K562 (cell line): ENCODE results near the gene DACT1. TPM values are rescaled to one million over a fixed set of nuclear protein-coding genes. Genes with fewer than 3 reads are reported as not detected.

Source experiments
- ATAC-seq: fragments of 200-7000 bp; cut with Tn5 transposase; 3 replicates; pipeline ENCODE4 v1.9.1; 2020; ENCODE audit warnings: moderate library complexity
- BruUV-seq: library from RNA; stranded (reverse); fragments of 400-500 nt; replicated peaks from 2 replicates; lab custom pipeline; 2021; lab: Mats Ljungman, UMichigan
- CTCF ChIA-PET: fragments of 300-600 bp; formaldehyde crosslinking; extraction: SDS; loops from one replicate; lab custom pipeline; 2021; ENCODE audit warnings: low intra/inter-chr PET ratio; lab: Yijun Ruan, JAX
- POLR2A ChIA-PET: fragments of 300-600, 350-650 bp; sonication (Branson Sonifier 250); formaldehyde crosslinking; extraction: SDS; loops from one replicate; lab custom pipeline; 2021; ENCODE audit warnings: antibody characterized with exemption, inconsistent platforms; lab: Yijun Ruan, JAX
- DNase-seq, 4 experiments: peaks; one replicate each; pipeline versions ENCODE4 v3.0.0 to v3.0.0-alpha.2; 2011 to 2018; ENCODE audit warnings: low spot score in 3 of 4, mixed read lengths in 3 of 4; ENCODE audit errors: extremely low read depth in 1 of 4
- FAIRE-seq: peaks from 2 replicates; lab custom pipeline; 2011; peaks lifted over from hg19 to GRCh38; lab: Jason Lieb, UNC
- H2AFZ ChIP-seq: 2 replicates; pipeline ENCODE4 v1.6.0; 2011; ENCODE audit warnings: low read depth, low read length, control low read depth, inconsistent platforms
- H3K27ac ChIP-seq: fragments of 200-600 bp; 3 replicates; pipeline ENCODE4 v1.8.0; 2011; ENCODE audit warnings: low read depth, mild to moderate bottlenecking, control low read depth, inconsistent platforms, low read length, moderate library complexity, mixed read lengths; ENCODE audit errors: extremely low read depth
- H3K27me3 ChIP-seq, 2 experiments: fragments of 300-600 bp in 1 of 2; 2 replicates in 1 of 2; 3 replicates in 1 of 2; pipeline versions ENCODE4 v1.6.0 to v1.8.0; 2011; ENCODE audit warnings: inconsistent platforms in 2 of 2, low read length in 2 of 2, mild to moderate bottlenecking in 1 of 2, mixed read lengths in 1 of 2, moderate library complexity in 1 of 2; ENCODE audit not compliant: control insufficient read depth in 2 of 2, insufficient read depth in 2 of 2
- H3K36me3 ChIP-seq: fragments of 300-600 bp; 3 replicates; pipeline ENCODE4 v1.8.0; 2011; ENCODE audit warnings: mild to moderate bottlenecking, low read length, inconsistent platforms; ENCODE audit not compliant: control insufficient read depth, insufficient read depth
- H3K4me1 ChIP-seq, 2 experiments: fragments of 200-600 bp in 1 of 2; replicated peaks in 1 of 2; 2 replicates in 1 of 2; 3 replicates in 1 of 2; pipeline versions ENCODE4 v1.5.1 to v1.8.0; 2011; ENCODE audit warnings: inconsistent platforms in 2 of 2, low read length in 2 of 2, mild to moderate bottlenecking in 1 of 2, mixed read lengths in 1 of 2, moderate library complexity in 1 of 2; ENCODE audit not compliant: control insufficient read depth in 2 of 2, insufficient read depth in 2 of 2
- H3K4me2 ChIP-seq: 2 replicates; pipeline ENCODE4 v1.6.1; 2011; ENCODE audit warnings: low read length, control low read depth, inconsistent platforms, mixed read lengths; ENCODE audit not compliant: insufficient read depth
- H3K4me3 ChIP-seq: fragments of 200-600 bp; sonication (generic), shearing (Covaris generic); 2 replicates; pipeline ENCODE4 v1.5.1; 2016; ENCODE audit warnings: control low read depth, inconsistent platforms
- H3K79me2 ChIP-seq: fragments of 200-600 bp; 3 replicates; pipeline ENCODE4 v1.8.0; 2011; ENCODE audit warnings: low read length, inconsistent platforms; ENCODE audit not compliant: control insufficient read depth, insufficient read depth
- H3K9ac ChIP-seq, 2 experiments: 2 replicates each; pipeline versions ENCODE4 v1.6.0 to v1.6.1; 2011; ENCODE audit warnings: low read depth in 2 of 2, low read length in 2 of 2, control low read depth in 1 of 2, inconsistent platforms in 1 of 2, mild to moderate bottlenecking in 1 of 2, mixed read lengths in 1 of 2; ENCODE audit not compliant: insufficient read depth in 1 of 2
- H3K9me1 ChIP-seq: one replicate; pipeline ENCODE4 v1.6.0; 2011; ENCODE audit warnings: inconsistent platforms, mild to moderate bottlenecking, low read length, moderate library complexity; ENCODE audit not compliant: control insufficient read depth, insufficient read depth
- H3K9me3 ChIP-seq: replicated peaks from 2 replicates; pipeline ENCODE4 v1.5.1; 2011; ENCODE audit warnings: low read depth, low read length, inconsistent platforms; ENCODE audit not compliant: control insufficient read depth, insufficient read depth
- H4K20me1 ChIP-seq: replicated peaks from 2 replicates; pipeline ENCODE4 v1.6.1; 2011; ENCODE audit warnings: low read length, inconsistent platforms, mixed read lengths; ENCODE audit not compliant: control insufficient read depth, insufficient read depth
- ASH1L ChIP-seq: fragments of 450-650 bp; IDR thresholded peaks from 2 replicates; pipeline ENCODE4 v1.6.1; 2018; ENCODE audit warnings: borderline replicate concordance, mild to moderate bottlenecking, low read depth; ENCODE audit not compliant: partially characterized antibody
- DDX20 ChIP-seq: fragments of 450-650 bp; IDR thresholded peaks from 2 replicates; pipeline ENCODE4 v1.6.1; 2016; ENCODE audit warnings: missing genetic modification characterization, low read depth, mild to moderate bottlenecking, missing compliant biosample characterization, moderate library complexity
- MYC ChIP-seq, 2 experiments: fragments of 250-450 bp in 1 of 2; sonication (Bioruptor Pico) in 1 of 2; IDR thresholded peaks; 2 replicates each; pipeline versions ENCODE4 v1.5.1 to v1.6.1; 2012 to 2021; ENCODE audit warnings: low read depth in 2 of 2, borderline replicate concordance in 1 of 2, improper control_type of control experiment in 1 of 2, low read length in 1 of 2, mild to moderate bottlenecking in 1 of 2, moderate library complexity in 1 of 2
- RAD21 ChIP-seq, 2 experiments: fragments of 250-450 bp in 1 of 2; fragments of 450-650 bp in 1 of 2; sonication (Bioruptor Pico) in 1 of 2; formaldehyde crosslinking in 1 of 2; IDR thresholded peaks in 1 of 2; conservative IDR thresholded peaks in 1 of 2; 2 replicates each; pipeline versions ENCODE4 v1.4.0 to v1.8.0; 2020 to 2022; ENCODE audit warnings: mild to moderate bottlenecking in 2 of 2, moderate library complexity in 1 of 2
- SMC3 ChIP-seq: conservative IDR thresholded peaks from 2 replicates; pipeline ENCODE4 v1.6.1; 2011; ENCODE audit warnings: low read depth, low read length, improper control_type of control experiment; ENCODE audit not compliant: insufficient read depth
- WGBS: fragments of 100-300 bp; shearing (Covaris generic); methylation state at CpG from one replicate; pipeline ENCODE4 v1.1.6; 2016; ENCODE audit warnings: low coverage, mixed read lengths; ENCODE audit not compliant: insufficient coverage; ENCODE audit errors: missing lambda C conversion rate; 5-methylcytosine and 5-hydroxymethylcytosine counted together
- in situ Hi-C: fragments of 300-500 bp; cut with MboI; formaldehyde crosslinking; loops from 4 replicates; pipeline ENCODE4 v1.15.0; 2018; ENCODE audit warnings: inconsistent platforms, mixed read lengths
- intact Hi-C: fragments of 100-400 bp; cut with micrococcal nuclease; formaldehyde crosslinking; loops from 2 replicates; pipeline ENCODE4 v1.14.2; 2022
- polyA plus RNA-seq, 8 experiments: library from polyadenylated mRNA; depleted of rRNA in 4 of 8; stranded (reverse) in 5 of 8; unstranded in 3 of 8; fragments of >200 nt; fragmentation: Nextera tagmentation in 2 of 8; fragmentation: Illumina TruSeq in 1 of 8; extraction: Ambion mirVana in 2 of 8; extraction: Trizol in 1 of 8; gene quantifications; 2 replicates each; pipeline versions ENCODE4 v1.2.1 to v1.2.3, GENCODE V29; 2011 to 2014; ENCODE audit warnings: inconsistent platforms in 1 of 8, missing spikeins in 1 of 8
- total RNA-seq, 7 experiments: library from RNA; depleted of rRNA in 6 of 7; stranded (reverse); fragments of >200 nt in 6 of 7; fragmentation: Illumina TruSeq in 2 of 7; extraction: Trizol in 2 of 7; gene quantifications; 2 replicates each; pipeline versions ENCODE4 v1.2.1 to v1.2.3, GENCODE V29; 2011 to 2021; ENCODE audit warnings: low replicate concordance in 1 of 7
- TF ChIP-seq, protein P1 (sequence below), 2 experiments: fragments of 450-650 bp; formaldehyde crosslinking in 1 of 2; IDR thresholded peaks; 2 replicates each; pipeline versions ENCODE4 v1.4.0 to v1.6.1; 2014 to 2020; ENCODE audit warnings: mild to moderate bottlenecking in 2 of 2, borderline replicate concordance in 1 of 2, low read depth in 1 of 2
- TF ChIP-seq, protein P2 (sequence below), 3 experiments: IDR thresholded peaks in 2 of 3; conservative IDR thresholded peaks in 1 of 3; 2 replicates each; pipeline ENCODE4 v1.5.1; 2011 to 2012; ENCODE audit warnings: low read length in 3 of 3, mild to moderate bottlenecking in 3 of 3, control low read depth in 2 of 3, improper control_type of control experiment in 1 of 3, inconsistent platforms in 1 of 3, low read depth in 1 of 3, mixed read lengths in 1 of 3, moderate library complexity in 1 of 3; ENCODE audit not compliant: insufficient read depth in 2 of 3

DACT1 gene
- total and polyA plus RNA-seq, 9 of the 15 experiments (the other 6 are each of a cell fraction or from before 2014, with no cell fraction given) = 0.07 to 0.30 (median 0.13) TPM

DNA sequence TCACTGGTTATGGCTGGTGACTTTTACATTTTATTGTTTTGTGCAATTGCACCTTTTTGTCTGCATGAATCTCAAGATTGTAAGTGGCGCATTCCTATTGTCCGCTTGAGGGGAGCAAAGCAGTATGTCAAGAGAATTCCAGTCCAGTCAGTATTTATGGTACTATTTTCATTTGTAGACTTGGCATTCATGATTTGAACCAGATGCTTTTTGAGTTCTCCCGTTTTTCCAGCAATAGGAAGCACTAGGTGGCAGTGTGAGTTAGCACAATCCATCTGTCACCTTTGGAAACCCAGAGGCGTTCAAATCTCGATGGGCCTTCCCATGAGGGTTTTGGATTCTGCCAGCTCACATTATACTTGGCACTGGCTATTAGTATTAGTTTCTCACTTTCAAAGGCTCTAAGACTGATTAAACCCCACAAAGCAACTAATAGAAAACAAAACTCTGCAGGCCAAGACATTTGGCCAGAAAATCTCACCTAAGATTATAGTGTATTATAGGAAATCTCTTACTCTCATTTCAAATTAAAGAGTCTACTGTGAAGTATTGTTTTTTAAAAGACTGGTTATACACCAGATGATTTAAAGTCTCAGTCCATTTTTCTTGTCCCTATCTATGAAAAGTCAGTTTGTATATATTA lies 2.2 kb downstream of the DACT1 start:
- no peak; the same call in 2 of the 3 replicates for ATAC-seq
- H3K4me1 ChIP-seq = peaks cover 0 to 15% of the 10 kb centered on the region in 2 experiments; a peak in 2 of 5 replicates
- peak in 2 of 4 experiments; percentile 13 to 17 for DNase-seq
- H3K9ac ChIP-seq = no peak overlapping the region
- ChIA-PET CTCF (interaction anchor here (0.6 kb wide), 1 partner anchor 233 kb away, joined by 3 read pairs; no protein-coding TSS in a partner anchor), POLR2A (no interaction called here)
- peaks cover 12 to 19% of the 10 kb centered on the region in 2 experiments; a peak in 4 of 5 replicates for H3K27me3 ChIP-seq
- no TSS peak for BruUV-seq
- WGBS = 19% methylated on average over 5 of the region's 5 CpGs
- no peak overlapping the region for H3K27ac ChIP-seq
- no peaks in the 10 kb centered on the region for H3K9me1 ChIP-seq
- TF ChIP-seq RAD21 (CRISPR knock-in tag; conservative IDR thresholded peaks at IDR 0.05 in 1 of 2, IDR thresholded peaks at IDR 0.05 in 1 of 2) (peak; percentile 33 to 62), MYC (IDR thresholded peaks at IDR 0.05; ENCODE audit: low read depth, low read length) (no peak), MYC (CRISPR knock-in tag; IDR thresholded peaks at IDR 0.05; ENCODE audit: borderline replicate concordance, low read depth) (no peak), ASH1L (no peak), DDX20 (tag) (no peak), SMC3 (0 out of 2 replicates have a peak, but pooled peaks have one; percentile 11)
- TF ChIP-seq, protein P1, sequence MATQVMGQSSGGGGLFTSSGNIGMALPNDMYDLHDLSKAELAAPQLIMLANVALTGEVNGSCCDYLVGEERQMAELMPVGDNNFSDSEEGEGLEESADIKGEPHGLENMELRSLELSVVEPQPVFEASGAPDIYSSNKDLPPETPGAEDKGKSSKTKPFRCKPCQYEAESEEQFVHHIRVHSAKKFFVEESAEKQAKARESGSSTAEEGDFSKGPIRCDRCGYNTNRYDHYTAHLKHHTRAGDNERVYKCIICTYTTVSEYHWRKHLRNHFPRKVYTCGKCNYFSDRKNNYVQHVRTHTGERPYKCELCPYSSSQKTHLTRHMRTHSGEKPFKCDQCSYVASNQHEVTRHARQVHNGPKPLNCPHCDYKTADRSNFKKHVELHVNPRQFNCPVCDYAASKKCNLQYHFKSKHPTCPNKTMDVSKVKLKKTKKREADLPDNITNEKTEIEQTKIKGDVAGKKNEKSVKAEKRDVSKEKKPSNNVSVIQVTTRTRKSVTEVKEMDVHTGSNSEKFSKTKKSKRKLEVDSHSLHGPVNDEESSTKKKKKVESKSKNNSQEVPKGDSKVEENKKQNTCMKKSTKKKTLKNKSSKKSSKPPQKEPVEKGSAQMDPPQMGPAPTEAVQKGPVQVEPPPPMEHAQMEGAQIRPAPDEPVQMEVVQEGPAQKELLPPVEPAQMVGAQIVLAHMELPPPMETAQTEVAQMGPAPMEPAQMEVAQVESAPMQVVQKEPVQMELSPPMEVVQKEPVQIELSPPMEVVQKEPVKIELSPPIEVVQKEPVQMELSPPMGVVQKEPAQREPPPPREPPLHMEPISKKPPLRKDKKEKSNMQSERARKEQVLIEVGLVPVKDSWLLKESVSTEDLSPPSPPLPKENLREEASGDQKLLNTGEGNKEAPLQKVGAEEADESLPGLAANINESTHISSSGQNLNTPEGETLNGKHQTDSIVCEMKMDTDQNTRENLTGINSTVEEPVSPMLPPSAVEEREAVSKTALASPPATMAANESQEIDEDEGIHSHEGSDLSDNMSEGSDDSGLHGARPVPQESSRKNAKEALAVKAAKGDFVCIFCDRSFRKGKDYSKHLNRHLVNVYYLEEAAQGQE (IDR thresholded peaks at IDR 0.05; ENCODE audit: borderline replicate concordance) = peak; percentile 42; the same call in 1 of the 2 replicates
- TF ChIP-seq, protein P1 (CRISPR knock-in tag; IDR thresholded peaks at IDR 0.05; ENCODE audit: low read depth) = no peak
- TF ChIP-seq, protein P2, sequence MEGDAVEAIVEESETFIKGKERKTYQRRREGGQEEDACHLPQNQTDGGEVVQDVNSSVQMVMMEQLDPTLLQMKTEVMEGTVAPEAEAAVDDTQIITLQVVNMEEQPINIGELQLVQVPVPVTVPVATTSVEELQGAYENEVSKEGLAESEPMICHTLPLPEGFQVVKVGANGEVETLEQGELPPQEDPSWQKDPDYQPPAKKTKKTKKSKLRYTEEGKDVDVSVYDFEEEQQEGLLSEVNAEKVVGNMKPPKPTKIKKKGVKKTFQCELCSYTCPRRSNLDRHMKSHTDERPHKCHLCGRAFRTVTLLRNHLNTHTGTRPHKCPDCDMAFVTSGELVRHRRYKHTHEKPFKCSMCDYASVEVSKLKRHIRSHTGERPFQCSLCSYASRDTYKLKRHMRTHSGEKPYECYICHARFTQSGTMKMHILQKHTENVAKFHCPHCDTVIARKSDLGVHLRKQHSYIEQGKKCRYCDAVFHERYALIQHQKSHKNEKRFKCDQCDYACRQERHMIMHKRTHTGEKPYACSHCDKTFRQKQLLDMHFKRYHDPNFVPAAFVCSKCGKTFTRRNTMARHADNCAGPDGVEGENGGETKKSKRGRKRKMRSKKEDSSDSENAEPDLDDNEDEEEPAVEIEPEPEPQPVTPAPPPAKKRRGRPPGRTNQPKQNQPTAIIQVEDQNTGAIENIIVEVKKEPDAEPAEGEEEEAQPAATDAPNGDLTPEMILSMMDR (IDR thresholded peaks at IDR 0.05 in 2 of 3, conservative IDR thresholded peaks at IDR 0.05 in 1 of 3; ENCODE audit: insufficient read depth in 2 of 3, low read depth in 1 of 3, low read length in 3 of 3) = peak; percentile 30 to 51 (median 39); a peak in 3 of 6 replicates
- no peak overlapping the region for H2AFZ ChIP-seq
- H4K20me1 ChIP-seq = no peaks in the 10 kb centered on the region
- FAIRE-seq = no peak
- H3K9me3 ChIP-seq = no peaks in the 10 kb centered on the region
- no peaks in the 10 kb centered on the region for H3K36me3 ChIP-seq
- in situ Hi-C loops = no loop called here
- no peak overlapping the region for H3K4me2 ChIP-seq
- no peaks in the 10 kb centered on the region for H3K79me2 ChIP-seq
- no peak overlapping the region for H3K4me3 ChIP-seq
- intact Hi-C loops = loop anchor here (1.0 to 10.0 kb wide), 4 partner anchors 138 to 482 kb away; no protein-coding TSS in a partner anchor
